HPDE6-E6E7 (cell line): ENCODE measurements around the gene NTNG1.

Experiments used
- DNase-seq: peaks from one replicate; pipeline ENCODE4 v3.0.0; 2011; ENCODE audit warnings: missing footprints; ENCODE audit errors: extremely low spot score

NTNG1 gene

DNA sequence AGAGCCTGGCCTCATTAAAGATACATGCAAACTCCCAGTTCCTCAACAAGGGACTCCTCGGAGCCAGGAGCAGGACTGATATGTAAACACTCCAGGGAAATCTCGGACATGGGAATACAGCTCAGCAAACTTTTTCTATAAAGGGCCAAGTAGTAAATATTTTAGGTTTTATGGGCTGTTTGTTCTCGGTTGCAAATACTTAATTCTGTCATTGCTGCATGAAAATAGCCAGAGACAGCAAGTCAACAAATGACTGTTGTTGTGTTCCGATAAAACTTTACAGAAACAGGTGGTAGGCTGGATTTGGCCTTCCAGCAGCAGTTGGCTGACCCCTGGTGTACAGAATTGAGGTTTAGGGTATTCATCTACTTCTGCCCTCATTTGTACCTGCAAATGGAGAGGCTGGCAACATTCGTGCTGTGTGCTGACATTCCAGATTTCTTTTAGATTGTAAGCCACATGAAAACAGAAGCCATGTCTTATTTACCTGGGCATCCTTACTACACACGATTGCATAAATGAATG, 360.3 kb downstream of the NTNG1 start:
- DNase-seq = no peak

DNA sequence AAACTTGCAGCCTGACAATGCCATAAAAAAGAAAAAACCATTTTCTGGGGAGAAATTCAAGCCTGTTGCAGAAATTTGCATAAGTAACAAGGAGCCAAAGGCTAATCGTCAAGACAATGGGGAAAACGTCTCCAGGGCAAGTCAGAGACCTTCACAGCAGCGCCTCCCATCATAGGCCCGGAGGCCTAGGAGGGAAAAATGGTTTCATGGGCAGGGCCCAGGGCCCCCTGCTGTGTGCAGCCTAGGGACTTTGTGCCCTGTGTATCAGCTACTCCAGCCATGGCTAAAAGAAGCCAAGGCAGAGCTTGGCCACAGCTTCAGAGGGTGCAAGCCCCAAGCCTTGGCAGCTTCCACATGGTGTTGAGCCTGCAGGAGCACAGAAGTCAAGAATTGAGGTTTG, 369.5 kb downstream of the NTNG1 start:
- no peak for DNase-seq

DNA sequence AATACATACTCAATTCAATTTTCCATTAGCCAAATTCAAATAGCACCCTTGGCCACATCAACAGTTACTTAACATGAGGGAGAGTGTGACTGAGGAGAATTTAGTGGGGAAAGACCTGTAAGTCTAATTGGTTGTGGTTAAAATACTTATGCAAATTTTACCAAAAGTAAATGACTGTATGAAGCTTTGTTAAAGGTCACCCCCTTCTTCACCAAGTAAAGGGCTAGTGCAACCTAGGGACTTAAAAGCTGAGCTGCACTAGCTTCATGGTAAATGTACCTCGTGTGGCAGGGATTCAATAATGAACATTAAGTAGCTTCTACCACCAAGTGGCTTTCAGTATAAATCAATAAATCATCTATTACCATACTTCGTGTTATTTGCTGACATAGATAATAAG, 372.0 kb downstream of the NTNG1 start:
- DNase-seq = no peak

DNA sequence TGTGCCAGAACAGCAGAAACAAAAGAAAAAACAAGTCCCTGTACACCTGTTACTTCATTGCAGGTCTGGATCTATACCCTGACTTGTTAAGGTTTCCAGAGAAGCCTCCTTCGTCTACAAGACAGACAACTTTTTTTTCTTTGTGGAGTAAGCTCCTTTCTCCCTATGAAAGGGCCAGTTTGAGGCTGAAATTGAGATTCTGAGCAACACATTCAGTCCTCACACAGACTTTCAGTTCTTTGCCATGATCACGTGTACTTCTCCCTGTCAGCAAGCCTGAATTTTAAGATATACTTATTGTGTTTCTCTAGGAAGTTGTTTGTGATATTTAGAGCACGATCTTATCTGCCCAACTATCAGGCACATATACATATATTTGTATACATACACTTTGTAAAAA, 374.0 kb downstream of the NTNG1 start:
- no peak for DNase-seq

DNA sequence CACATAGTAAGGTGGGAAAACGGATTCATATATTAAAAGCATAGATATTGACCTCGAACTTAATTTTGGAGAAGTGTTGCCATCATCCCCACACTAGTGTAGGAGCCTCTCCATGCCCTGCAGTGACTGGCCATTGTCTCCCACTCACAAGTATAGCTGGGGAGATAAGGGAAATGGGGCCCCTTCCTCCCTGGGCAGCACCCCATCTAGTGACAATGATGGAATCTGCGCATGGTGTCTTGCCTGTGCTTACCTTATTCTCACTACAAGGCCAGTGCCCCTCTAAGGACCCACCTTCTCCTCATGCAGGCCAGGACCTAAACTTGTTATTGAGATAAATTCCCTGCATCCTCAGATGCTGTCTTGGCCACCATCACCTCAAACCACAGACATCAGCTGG, 374.9 kb downstream of the NTNG1 start:
- no peak for DNase-seq

DNA sequence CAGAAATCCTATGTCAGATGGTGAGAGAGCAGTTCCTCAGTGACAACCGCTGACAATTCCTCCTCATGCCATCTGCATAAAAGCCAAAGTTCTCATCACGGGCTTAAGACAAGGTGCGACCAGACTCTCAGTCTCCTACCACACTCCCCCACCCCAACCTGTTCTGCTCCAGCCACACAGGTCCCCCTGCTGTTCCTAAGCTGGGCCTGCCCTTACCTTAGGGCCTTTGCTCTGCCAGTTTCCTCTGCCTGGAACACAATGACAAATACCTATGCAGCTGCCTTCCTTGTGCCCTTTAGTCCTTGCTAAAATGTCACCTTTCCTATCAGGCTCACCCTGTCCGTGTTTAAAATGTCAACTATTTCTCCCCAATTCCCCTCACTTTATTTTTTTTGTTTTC, 382.2 kb downstream of the NTNG1 start:
- no peak for DNase-seq

DNA sequence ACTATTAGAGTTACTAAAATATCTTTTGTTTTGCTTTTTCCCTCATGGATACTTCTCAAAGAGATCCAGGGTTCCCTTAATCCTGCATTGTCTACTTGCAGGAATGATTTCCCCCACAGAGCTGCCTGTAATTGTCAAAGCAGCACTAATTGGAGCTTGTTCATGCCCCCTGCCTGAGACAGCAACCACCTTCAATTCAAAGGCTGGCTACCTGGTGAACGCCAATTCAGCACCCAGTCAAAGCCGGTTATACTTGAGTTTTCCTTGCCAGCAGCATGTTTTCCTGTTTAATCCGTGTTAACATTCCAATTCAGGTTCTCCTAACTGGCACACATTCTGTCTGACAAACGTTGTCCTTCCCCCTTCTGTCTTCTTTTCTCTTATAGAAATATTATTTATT, 382.9 kb downstream of the NTNG1 start:
- DNase-seq = no peak

DNA sequence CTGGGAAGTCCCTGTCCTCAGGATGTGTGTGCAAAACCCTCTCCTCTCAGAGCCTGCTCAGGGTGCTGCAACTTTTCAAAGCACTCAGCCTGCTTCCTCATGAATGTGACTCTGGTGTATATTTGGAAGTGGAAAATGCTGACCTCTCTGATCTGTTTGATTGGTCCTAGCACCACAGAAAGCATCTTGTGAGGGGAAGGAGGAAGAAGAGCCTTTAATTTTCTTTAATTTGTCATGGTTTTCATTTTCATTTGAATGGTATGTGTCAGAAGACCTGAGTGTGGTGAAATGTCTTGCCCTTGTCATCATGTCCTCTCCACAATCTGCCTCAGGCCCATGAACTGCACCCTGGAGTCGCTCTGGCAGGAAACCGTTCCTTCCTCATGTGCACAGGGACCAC, 383.5 kb downstream of the NTNG1 start:
- no peak for DNase-seq

DNA sequence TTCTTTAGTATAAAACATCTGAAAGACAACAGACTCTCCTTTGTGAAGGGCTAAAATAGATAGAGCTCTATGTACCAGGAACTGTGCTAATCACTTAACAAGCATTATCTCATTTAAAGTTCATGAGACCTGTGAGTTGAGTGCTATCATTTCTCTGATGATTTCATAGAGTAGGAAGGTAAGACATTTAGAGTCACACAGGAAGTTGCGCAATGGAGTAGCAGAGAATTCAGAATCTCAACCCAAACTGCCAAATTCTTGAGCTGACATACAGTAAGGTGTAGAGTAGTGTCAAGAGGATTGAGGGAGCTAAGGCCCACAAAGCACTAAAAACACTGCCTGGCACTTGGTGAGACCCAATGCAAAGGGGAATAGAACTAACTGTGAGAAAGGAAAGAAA, 384.3 kb downstream of the NTNG1 start:
- no peak for DNase-seq

DNA sequence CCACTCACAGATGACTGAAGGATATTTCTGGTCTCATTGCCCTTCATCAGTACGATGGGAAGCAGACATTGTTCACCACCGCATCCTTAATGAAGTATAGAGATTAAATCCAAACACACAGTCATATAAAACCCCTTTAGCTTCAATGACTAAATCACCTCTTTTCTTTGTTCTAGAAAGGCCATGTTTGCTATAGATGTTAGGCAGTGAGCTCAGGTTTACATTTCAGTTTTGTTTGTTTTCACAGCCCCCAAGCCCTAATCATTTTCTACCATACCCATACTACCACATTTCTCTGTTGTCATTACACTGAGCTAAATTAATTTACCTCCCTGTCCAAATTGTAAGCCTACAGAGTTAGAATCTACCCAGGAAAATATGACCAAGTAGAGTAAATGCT, 385.1 kb downstream of the NTNG1 start:
- DNase-seq = no peak

DNA sequence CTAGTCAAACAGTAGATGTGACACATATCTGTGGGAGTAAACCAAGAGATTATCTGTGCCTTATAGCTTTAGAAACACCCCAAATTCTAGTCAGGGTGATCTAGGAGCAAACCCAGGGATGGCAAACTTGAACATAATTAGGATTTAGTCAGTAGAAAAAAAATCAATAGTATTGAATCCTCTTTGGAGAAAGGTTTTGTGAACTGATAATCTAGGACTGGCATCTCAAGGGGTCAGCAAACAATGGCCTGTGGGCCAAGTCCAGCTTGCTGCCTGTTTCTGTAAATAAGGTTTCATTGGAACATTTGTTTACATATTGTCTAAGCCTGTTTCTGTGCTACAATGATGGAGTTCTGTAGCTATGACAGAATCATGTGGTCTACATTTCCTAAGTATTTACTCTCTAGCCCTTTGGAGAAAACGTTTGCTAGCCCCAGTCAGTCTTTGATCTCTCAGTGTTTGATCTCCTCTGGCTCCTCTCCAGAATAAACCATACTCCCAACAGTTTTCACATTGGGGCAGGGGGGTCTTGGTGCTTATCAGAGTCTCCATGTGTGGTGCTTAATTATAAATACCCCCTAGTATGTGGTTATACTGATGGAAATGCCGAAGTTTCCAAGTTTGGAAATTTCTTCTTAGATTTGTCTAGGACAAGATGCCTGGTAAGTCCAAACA, 385.8 kb downstream of the NTNG1 start:
- no peak for DNase-seq

DNA sequence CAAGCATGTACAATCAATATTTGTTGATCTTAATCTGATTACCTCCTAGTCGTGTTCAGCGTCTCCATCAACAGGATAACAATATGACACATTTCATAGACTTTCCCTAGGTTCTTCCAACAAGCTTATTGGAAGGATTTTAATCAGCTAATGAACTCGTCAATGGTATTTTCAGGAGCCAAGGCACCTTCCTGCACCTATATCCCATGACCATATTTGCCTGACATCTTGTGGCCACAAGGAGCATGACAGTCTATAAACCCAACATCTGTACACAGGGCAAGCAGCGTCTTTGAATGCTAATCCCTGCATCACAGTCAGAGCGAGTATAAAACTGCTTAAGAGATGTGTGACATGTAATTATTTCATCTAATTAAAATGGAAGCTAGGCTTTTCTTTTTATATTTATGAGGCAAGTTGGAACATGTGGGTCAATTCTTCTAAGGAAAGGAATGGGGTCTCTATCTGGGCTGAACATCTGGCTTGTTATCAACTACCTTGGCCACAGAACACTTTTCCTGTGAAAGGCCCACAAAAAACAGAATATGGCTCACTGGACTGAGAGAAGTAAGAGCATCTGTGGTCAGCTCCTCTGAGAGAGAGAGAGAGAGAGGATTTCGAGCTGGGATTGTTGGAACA, 388.8 kb downstream of the NTNG1 start:
- DNase-seq = peak; percentile 51

DNA sequence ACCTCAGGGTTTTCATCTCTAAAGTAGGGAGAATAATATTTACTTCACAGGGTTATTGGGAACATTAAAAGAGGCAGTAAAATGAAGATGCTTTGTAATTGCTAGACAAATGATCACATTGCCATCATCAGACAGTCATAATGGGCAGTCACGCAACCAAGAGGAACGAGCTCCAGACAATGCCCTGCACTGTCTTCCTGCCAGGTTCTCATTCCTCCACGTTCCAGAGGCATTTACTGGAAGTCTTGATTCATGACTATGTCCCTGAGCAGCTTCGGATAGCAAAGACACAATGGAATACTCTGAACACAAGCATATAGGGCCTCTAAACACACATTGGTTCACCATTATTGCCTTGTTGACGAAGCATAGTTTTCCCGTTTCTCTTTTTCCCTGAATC, 389.7 kb downstream of the NTNG1 start:
- no peak for DNase-seq

DNA sequence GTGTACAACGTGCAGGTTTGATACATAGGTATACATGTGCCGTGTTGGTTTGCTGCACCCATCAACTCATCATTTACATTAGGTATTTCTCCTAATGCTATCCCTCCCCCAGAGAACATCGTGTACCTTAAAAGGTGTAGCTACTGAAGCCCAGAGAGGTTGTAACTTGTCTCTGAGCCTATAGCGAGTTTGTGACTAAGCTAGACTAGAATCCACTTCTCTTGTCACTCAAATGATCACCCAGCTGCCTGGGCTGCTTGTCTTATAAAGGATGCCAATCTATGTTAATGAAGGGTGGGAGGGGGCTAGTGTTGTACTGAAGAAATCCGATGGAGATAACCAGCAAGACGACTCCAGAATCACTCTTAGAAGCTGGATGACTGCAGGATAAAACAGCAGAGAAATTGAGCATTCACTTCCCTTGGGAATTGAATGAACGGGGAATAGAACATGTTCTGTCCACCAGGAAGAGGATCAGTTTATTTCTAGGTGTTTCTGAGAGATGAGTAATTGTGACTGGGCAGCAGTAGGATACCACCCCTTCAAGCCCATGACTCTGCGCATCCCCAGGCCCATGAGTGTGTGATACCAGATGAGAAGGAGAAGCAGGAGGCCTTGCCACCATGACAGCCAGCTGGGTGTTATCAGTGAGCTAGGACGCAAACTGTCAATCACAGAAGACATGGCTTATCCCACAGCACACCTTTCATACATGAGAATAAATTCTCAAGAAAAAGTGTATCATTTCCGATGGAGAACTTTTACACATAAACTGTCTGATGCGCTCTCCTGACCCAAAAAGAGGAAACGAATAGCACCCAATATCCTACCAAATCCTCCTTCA, 390.4 kb downstream of the NTNG1 start:
- peak; percentile 54 for DNase-seq

DNA sequence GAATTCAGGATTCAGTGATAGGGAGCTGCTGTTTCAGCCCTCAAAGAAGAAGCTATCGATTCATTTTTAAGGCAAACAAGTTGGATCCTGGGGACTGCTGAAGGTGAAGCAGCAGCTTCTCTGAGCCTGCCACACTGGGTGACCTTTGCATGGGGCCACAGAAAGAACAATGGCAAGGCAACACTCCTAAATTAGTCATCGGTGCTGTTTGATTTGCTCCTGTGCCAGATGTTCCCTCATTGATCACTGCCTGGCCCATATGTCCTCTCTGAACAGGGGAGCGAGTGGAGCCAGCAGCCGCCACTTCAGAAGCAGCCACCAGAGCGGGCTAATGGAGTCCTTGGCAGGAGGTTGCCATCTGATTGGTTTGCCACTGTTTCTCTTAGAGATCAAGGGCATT, 391.5 kb downstream of the NTNG1 start:
- peak; percentile 25 for DNase-seq
